GM12872 (cell line): ENCODE measurements around the gene SLC6A7.

Experiments
- TF ChIP-seq, protein P1 (sequence below): IDR thresholded peaks from 3 replicates; pipeline ENCODE4 v1.5.1; 2011; ENCODE audit warnings: low read depth, mild to moderate bottlenecking, low read length, moderate library complexity; ENCODE audit not compliant: insufficient read depth

Gene SLC6A7

DNA sequence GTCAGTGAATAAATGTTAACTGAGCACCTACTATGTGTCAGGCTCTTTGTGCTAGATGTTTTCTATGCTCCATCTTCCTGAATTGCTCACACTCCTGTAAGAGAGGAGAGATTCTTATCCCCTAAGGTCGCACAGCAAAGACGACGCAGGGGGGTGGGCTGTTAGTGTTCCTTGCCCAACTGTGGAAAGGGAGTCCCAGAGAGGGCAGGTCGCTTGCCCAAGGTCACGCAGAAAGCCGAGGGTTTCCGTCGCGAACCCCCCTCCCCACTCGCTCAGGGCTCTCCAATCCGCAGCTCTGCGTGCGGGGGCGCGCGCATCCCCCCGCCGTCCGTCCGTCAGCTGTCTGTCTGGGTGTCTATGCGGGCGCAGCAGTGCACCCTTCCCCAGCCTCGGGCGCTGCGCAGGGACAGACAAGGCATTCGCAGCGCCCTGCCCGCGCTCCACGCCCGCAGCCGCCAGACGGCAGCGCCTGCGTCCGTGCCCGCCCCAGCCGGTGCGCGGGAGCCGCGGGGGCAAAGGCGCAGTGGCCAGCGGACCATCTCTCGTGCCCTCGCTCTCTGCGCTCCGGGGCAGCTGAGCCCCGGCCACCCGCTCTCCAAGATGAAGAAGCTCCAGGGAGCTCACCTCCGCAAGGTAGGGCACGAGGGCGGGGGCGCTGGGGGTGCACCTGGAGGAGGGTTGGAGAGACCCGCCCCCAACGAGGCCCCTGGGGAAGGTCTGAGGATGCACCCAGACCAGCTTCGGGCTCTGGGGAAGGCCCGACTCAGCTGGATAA, at the start of gene SLC6A7:
Gene SLC6A7, plus strand, starts transcription at position 335 of the 775 bp plus-strand sequence. Its CDS starts 266 bp downstream, at position 601.
- TF ChIP-seq, protein P1, sequence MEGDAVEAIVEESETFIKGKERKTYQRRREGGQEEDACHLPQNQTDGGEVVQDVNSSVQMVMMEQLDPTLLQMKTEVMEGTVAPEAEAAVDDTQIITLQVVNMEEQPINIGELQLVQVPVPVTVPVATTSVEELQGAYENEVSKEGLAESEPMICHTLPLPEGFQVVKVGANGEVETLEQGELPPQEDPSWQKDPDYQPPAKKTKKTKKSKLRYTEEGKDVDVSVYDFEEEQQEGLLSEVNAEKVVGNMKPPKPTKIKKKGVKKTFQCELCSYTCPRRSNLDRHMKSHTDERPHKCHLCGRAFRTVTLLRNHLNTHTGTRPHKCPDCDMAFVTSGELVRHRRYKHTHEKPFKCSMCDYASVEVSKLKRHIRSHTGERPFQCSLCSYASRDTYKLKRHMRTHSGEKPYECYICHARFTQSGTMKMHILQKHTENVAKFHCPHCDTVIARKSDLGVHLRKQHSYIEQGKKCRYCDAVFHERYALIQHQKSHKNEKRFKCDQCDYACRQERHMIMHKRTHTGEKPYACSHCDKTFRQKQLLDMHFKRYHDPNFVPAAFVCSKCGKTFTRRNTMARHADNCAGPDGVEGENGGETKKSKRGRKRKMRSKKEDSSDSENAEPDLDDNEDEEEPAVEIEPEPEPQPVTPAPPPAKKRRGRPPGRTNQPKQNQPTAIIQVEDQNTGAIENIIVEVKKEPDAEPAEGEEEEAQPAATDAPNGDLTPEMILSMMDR = no peak

DNA sequence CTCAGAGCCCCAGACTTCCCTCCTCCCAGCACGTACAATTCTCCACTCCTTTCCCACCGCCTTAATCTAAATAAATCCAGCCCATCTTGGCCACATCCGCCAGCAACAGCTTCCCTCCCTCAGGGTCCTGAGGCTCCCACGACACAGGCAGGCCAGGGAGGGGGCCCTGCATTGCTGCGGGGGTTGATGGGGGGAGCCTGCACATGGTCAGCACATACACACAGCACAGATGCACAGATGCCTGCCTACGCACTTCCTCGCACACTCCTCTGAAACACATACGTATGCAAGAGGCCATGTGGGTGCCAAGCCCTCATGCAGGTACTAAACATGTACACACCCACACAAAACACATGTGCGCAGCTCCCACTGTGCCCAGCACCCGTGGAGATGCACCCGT, 49.0 kb upstream of the SLC6A7 start:
- TF ChIP-seq, protein P1 = no peak

DNA sequence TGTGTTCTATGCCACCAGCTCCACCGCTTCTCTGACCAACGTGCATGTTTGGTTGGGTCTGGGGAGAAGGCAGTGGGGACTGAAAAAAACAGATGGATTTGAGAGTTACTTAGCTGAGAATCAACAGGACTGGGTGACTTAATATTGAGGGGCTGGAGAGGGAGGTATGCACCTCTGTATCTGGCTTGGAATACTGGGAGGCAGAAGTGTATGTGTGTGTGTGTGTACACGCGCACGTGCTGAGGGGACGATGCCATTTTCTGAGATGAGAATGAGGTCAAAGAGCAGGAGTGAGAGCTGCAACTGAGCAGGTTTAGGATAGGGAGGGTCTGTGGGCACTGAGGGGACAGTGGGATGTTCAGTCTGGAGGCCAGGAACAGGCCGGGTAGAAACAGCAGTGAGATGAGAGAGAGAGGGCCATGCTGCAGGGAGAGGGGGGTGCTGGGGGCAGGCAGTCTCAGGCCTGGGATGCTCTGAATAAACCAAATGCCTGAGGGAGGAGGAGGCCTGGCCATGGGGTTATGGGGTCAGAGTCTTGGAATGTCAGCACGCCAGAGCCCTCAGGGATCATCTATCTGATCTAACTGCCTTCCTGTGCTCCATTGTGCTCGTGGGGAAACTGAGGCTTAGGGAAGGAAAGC, 48.2 kb upstream of the SLC6A7 start:
- TF ChIP-seq, protein P1 = no peak

DNA sequence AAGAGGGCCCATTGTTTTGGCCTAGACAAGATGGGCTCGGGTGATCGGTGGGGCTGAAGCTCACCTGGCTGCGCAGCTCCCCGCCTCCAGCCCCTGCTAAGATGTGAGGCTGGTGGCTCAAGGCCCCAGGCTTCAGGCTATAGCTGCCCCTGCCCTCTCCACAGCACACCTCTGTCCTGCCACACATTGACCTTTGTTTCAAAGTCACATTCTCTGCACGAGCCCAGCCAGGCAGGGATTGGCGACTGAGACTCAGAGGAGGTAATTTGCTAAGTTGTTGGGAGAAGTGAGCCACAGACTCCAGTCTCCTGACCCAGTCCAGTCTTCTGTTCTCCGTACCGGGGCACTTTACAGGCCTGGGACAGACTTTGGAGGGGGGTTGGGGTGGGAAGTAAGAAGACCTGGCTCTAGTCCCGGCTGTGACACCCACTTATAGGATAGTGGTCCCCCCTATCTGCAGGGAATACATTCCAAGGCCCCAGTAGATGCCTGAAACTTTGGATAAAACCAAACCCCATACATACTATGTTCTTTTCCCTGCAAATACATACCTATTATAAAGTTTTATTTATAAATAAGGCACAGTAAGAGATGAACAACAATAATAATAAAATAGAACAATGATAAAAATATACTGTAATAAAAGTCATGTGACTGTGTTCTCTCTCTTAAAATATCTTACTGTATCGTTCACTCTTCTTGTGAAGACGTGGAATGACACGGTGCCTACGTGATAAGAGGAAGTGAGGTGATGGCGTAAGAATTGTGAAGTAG, 47.5 kb upstream of the SLC6A7 start:
- TF ChIP-seq, protein P1 = no peak

DNA sequence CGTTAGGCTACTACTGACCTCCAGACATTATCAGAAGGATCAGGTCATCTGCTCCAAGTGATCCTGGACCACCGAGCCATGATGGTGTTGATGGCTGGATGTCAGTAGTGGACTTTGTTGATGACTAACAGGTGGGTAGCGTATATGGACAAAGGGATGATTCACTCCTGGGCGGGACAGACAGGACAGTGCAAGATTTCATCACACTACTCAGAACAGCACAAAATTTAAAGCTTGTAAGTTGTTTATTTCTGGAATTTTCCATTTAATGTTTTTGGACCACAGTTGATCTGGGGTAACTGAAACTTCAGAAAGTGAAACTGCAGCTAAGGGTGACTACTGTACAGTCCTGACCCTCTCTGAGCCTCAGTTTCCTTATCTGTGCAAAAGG, 46.9 kb upstream of the SLC6A7 start:
- TF ChIP-seq, protein P1 = no peak

DNA sequence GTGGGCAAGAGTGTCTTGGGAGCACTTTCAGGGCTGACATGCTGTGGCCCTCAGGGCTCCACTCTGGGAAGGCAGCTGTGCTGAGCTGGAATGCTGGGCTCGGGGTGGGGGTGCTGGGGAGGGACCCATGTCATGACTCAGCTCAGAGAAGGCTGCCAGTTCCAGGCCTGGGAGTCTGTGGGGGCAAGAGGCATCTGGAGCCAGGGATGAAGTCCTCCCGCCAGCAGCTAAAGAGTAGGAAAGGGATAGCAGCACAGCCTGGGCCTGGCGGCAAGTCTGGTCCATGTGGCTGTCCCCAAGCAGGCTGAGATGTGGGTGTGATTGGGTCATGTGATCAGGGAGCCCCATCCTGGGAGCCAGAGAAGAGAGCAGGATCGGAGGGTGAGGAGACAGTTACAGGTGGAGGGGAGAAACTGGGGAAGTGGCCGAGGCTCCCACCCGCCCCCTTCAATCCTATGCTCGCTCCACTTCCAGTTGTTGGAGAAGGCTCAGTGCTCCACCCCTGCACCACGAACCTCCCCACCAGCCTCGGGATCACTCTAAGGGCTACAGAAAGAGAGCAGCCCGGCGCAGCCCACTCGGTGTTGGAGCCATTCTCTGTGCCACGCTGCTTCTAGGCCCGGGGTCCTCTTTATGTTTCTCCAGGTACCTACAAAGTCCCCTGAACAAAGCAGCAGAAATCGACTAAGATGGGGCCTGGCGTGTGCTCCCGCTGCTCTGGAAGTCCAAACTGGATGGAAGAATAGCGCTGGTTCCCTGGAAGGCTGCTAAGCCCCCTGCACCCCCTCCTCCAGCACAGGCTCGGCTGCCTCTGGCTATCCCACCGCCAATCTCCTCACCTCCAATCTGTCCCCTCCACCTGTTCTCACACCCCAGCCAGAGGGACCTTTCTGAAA, 46.3 kb upstream of the SLC6A7 start:
- TF ChIP-seq, protein P1 = no peak
